SK-N-SH treated with all-trans-retinoic acid at 6 μM for 48 hours (cell line): ENCODE measurements around the gene TBL1X.

Experiments used
- CREB5 ChIP-seq: fragments of 250-450 bp; sonication (Bioruptor Pico); IDR thresholded peaks from 2 replicates; pipeline ENCODE4 v1.5.1; 2020; ENCODE audit warnings: low read depth, mild to moderate bottlenecking, moderate library complexity
- CSDC2 ChIP-seq: fragments of 250-450 bp; sonication (Bioruptor Pico); IDR thresholded peaks from 2 replicates; pipeline ENCODE4 v1.5.0; 2020; ENCODE audit warnings: mild to moderate bottlenecking, moderate library complexity
- ISL1 ChIP-seq: fragments of 250-450 bp; sonication (Bioruptor Pico); IDR thresholded peaks from 2 replicates; pipeline ENCODE4 v2.1.2; 2022; ENCODE audit warnings: mild to moderate bottlenecking, moderate library complexity
- PATZ1 ChIP-seq: fragments of 250-450 bp; sonication (Bioruptor Pico); IDR thresholded peaks from 2 replicates; pipeline ENCODE4 v1.8.0; 2020; ENCODE audit warnings: mild to moderate bottlenecking, moderate library complexity, borderline replicate concordance
- POU6F1 ChIP-seq: fragments of 250-450 bp; sonication (Bioruptor Pico); IDR thresholded peaks from 2 replicates; pipeline ENCODE4 v1.8.0; 2021; ENCODE audit warnings: low read depth, mild to moderate bottlenecking, moderate library complexity, borderline replicate concordance
- PPARA ChIP-seq: fragments of 250-450 bp; sonication (Bioruptor Pico); IDR thresholded peaks from 2 replicates; pipeline ENCODE4 v1.5.0; 2020; ENCODE audit warnings: mild to moderate bottlenecking, borderline replicate concordance
- RARB ChIP-seq: fragments of 250-450 bp; sonication (Bioruptor Pico); IDR thresholded peaks from 2 replicates; pipeline ENCODE4 v1.8.0; 2021; ENCODE audit warnings: mild to moderate bottlenecking, moderate library complexity
- TOX ChIP-seq: fragments of 250-450 bp; sonication (Bioruptor Pico); IDR thresholded peaks from 2 replicates; pipeline ENCODE4 v1.8.0; 2021; ENCODE audit warnings: mild to moderate bottlenecking, moderate library complexity, borderline replicate concordance
- TSHZ2 ChIP-seq: fragments of 250-450 bp; sonication (Bioruptor Pico); IDR thresholded peaks from 2 replicates; pipeline ENCODE4 v1.5.0; 2020; ENCODE audit warnings: mild to moderate bottlenecking, moderate library complexity
- ZC3H10 ChIP-seq: fragments of 250-450 bp; sonication (Bioruptor Pico); IDR thresholded peaks from 2 replicates; pipeline ENCODE4 v1.5.1; 2021; ENCODE audit warnings: mild to moderate bottlenecking, moderate library complexity
- ZNF565 ChIP-seq: fragments of 450-650 bp; formaldehyde crosslinking; conservative IDR thresholded peaks from 2 replicates; pipeline ENCODE4 v1.5.0; 2020; ENCODE audit warnings: low read depth, mild to moderate bottlenecking, moderate library complexity
- ZNF70 ChIP-seq: fragments of 450-650 bp; formaldehyde crosslinking; IDR thresholded peaks from 2 replicates; pipeline ENCODE4 v1.5.0; 2020; ENCODE audit warnings: mild to moderate bottlenecking, moderate library complexity
- ZNF8 ChIP-seq: fragments of 450-650 bp; formaldehyde crosslinking; IDR thresholded peaks from 2 replicates; pipeline ENCODE4 v1.5.0; 2020; ENCODE audit warnings: mild to moderate bottlenecking, moderate library complexity
- TF ChIP-seq, protein P1 (sequence below): fragments of 250-450 bp; sonication (Bioruptor Pico); IDR thresholded peaks from 2 replicates; pipeline ENCODE4 v1.5.1; 2021; ENCODE audit warnings: mild to moderate bottlenecking, moderate library complexity

- no peak for TF ChIP-seq PATZ1
- no peak for TF ChIP-seq ZC3H10 (CRISPR knock-in tag)
- no peak for TF ChIP-seq POU6F1 (CRISPR knock-in tag)
- no peak for TF ChIP-seq PPARA (CRISPR knock-in tag)
- TF ChIP-seq TOX: no peak
- no peak for TF ChIP-seq ZNF70
- TF ChIP-seq CREB5 (CRISPR knock-in tag): no peak
- TF ChIP-seq CSDC2 (CRISPR knock-in tag): no peak
- TF ChIP-seq ISL1 (CRISPR knock-in tag): no peak
- TF ChIP-seq ZNF8 (CRISPR knock-in tag): no peak
- no peak for TF ChIP-seq ZNF565
- no peak for TF ChIP-seq RARB (CRISPR knock-in tag)
- no peak for TF ChIP-seq TSHZ2 (CRISPR knock-in tag)
- TF ChIP-seq, protein P1, sequence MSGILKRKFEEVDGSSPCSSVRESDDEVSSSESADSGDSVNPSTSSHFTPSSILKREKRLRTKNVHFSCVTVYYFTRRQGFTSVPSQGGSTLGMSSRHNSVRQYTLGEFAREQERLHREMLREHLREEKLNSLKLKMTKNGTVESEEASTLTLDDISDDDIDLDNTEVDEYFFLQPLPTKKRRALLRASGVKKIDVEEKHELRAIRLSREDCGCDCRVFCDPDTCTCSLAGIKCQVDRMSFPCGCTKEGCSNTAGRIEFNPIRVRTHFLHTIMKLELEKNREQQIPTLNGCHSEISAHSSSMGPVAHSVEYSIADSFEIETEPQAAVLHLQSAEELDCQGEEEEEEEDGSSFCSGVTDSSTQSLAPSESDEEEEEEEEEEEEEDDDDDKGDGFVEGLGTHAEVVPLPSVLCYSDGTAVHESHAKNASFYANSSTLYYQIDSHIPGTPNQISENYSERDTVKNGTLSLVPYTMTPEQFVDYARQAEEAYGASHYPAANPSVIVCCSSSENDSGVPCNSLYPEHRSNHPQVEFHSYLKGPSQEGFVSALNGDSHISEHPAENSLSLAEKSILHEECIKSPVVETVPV (CRISPR knock-in tag): no peak
These were observed 18.5 kb downstream of the TBL1X start for GRCh38 chrX:9483376-9483775.
